Endodermal cell (in vitro differentiated cells): ENCODE data around the gene RBKS. TPM values are rescaled to one million over a fixed set of nuclear protein-coding genes. Genes with fewer than 3 reads are reported as not detected.
"Not testable (repeated sequence)": the region's sequence is repeated elsewhere in the genome, so short reads cannot be mapped to it uniquely, and the experiment has no call there.

Source experiments
- DNase-seq: peaks from one replicate; pipeline ENCODE4 v3.0.0-alpha.2; 2017
- H3K27ac ChIP-seq: 2 replicates; pipeline ENCODE4 v1.5.1; 2013; ENCODE audit warnings: mild to moderate bottlenecking, low read depth, low read length, moderate library complexity
- H3K27me3 ChIP-seq: 2 replicates; pipeline ENCODE4 v1.6.1; 2013; ENCODE audit warnings: mild to moderate bottlenecking, low read length, moderate library complexity; ENCODE audit not compliant: insufficient read depth, control insufficient read depth, poor library complexity, severe bottlenecking
- H3K36me3 ChIP-seq: 2 replicates; pipeline ENCODE4 v1.7.0; 2013; ENCODE audit warnings: mild to moderate bottlenecking, low read length, moderate library complexity; ENCODE audit not compliant: control insufficient read depth, insufficient read depth
- H3K4me1 ChIP-seq: one replicate; pipeline ENCODE4 v1.7.0; 2013; ENCODE audit warnings: low read length; ENCODE audit not compliant: control insufficient read depth, insufficient read depth
- H3K4me3 ChIP-seq: 2 replicates; pipeline ENCODE4 v1.5.1; 2013; ENCODE audit warnings: mild to moderate bottlenecking, low read length, moderate library complexity
- H3K9ac ChIP-seq: 2 replicates; pipeline ENCODE4 v1.6.1; 2013; ENCODE audit warnings: mild to moderate bottlenecking, low read length, moderate library complexity; ENCODE audit not compliant: poor library complexity, severe bottlenecking; ENCODE audit errors: extremely low read depth
- H3K9me3 ChIP-seq: 2 replicates; pipeline ENCODE4 v1.6.1; 2013; ENCODE audit warnings: mild to moderate bottlenecking, low read length, moderate library complexity; ENCODE audit not compliant: control insufficient read depth
- H3K27ac Mint-ChIP-seq: 2 replicates; pipeline ENCODE4 v1.8.0; 2020; ENCODE audit warnings: mixed read lengths
- H3K27me3 Mint-ChIP-seq: 2 replicates; pipeline ENCODE4 v1.8.0; 2021; ENCODE audit warnings: mild to moderate bottlenecking, mixed read lengths; ENCODE audit not compliant: insufficient read depth
- H3K36me3 Mint-ChIP-seq: 2 replicates; pipeline ENCODE4 v1.8.0; 2020; ENCODE audit warnings: low read depth, mixed read lengths
- H3K4me1 Mint-ChIP-seq: 2 replicates; pipeline ENCODE4 v1.8.0; 2020; ENCODE audit warnings: mixed read lengths
- H3K4me3 Mint-ChIP-seq: 2 replicates; pipeline ENCODE4 v1.8.0; 2020; ENCODE audit warnings: mild to moderate bottlenecking, moderate library complexity, mixed read lengths
- H3K9me3 Mint-ChIP-seq: 2 replicates; pipeline ENCODE4 v1.8.0; 2020; ENCODE audit warnings: mild to moderate bottlenecking, mixed read lengths
- CTCF ChIP-seq: fragments of 200-600 bp; sonication (generic); conservative IDR thresholded peaks from 2 replicates; pipeline ENCODE4 v1.5.0; 2021; ENCODE audit warnings: antibody characterized with exemption, mild to moderate bottlenecking
- WGBS, 2 experiments: methylation state at CpG; one replicate each; pipeline versions ENCODE4 v1.1.5 to v1.1.7; 2013; ENCODE audit warnings: missing lambda C conversion rate in 2 of 2, mixed read lengths in 1 of 2; ENCODE audit not compliant: insufficient coverage in 1 of 2, insufficient read length in 1 of 2; 5-methylcytosine and 5-hydroxymethylcytosine counted together
- total RNA-seq, 2 donors: library from RNA; stranded (reverse); fragmentation: NEBNext Ultra II Directional in 1 of 2; extraction: Animal tissue kit (Norgen Biotek cat#: 25700) in 1 of 2; gene quantifications; 2 replicates in 1 of 2; 3 replicates in 1 of 2; pipeline ENCODE4 v1.2.1, GENCODE V29; 2021

RBKS gene
- total RNA-seq, 2 donors from 2014 or later = 4.4 to 4.9 TPM

GRCh38 chr2:27751377-27751776 lies 138.8 kb downstream of the RBKS start:
- H3K27me3 ChIP-seq = no peaks in the 10 kb centered on the region
- no peaks in the 10 kb centered on the region for H3K36me3 ChIP-seq
- peaks cover 5% of the 10 kb centered on the region for H3K4me1 ChIP-seq
- H3K9me3 ChIP-seq = peaks cover 4% of the 10 kb centered on the region
- Mint-ChIP-seq H3K27me3 (peaks cover 18% of the 10 kb centered on the region), H3K9me3 (peaks cover 13% of the 10 kb centered on the region), H3K4me1 (peaks cover 26% of the 10 kb centered on the region), H3K4me3 (no peak overlapping the region), H3K27ac (no peak overlapping the region), H3K36me3 (no peaks in the 10 kb centered on the region)
- no peak for TF ChIP-seq CTCF
- no peak overlapping the region for H3K4me3 ChIP-seq
- no peak overlapping the region for H3K27ac ChIP-seq
- no peak overlapping the region for H3K9ac ChIP-seq
- WGBS, 2 experiments = 90% methylated on average over 2 to 6 of the region's 6 CpGs
- no peak for DNase-seq

- not testable (repeated sequence) for H3K4me1 ChIP-seq, H3K4me3 Mint-ChIP-seq, H3K36me3 Mint-ChIP-seq, H3K27ac Mint-ChIP-seq, DNase-seq, H3K27me3 ChIP-seq, H3K9ac ChIP-seq, H3K9me3 ChIP-seq, H3K27ac ChIP-seq, H3K4me3 ChIP-seq, H3K36me3 ChIP-seq
- peaks cover 25% of the 10 kb centered on the region for H3K4me1 Mint-ChIP-seq
- 90 to 100% methylated on average over 2 of the region's 2 CpGs for WGBS, 2 experiments
- peaks cover 13% of the 10 kb centered on the region for H3K9me3 Mint-ChIP-seq
- peaks cover 30% of the 10 kb centered on the region for H3K27me3 Mint-ChIP-seq
Observed at GRCh38 chr2:27748803-27749554, 141.2 kb downstream of the RBKS start.

- H3K27ac ChIP-seq = no peak overlapping the region
- Mint-ChIP-seq H3K9me3 (peaks cover 13% of the 10 kb centered on the region), H3K27me3 (peaks cover 31% of the 10 kb centered on the region), H3K36me3 (no peaks in the 10 kb centered on the region), H3K27ac (no peak overlapping the region), H3K4me3 (no peak overlapping the region), H3K4me1 (peaks cover 14% of the 10 kb centered on the region)
- H3K4me1 ChIP-seq = no peaks in the 10 kb centered on the region
- peaks cover 4% of the 10 kb centered on the region for H3K9me3 ChIP-seq
- 76 to 98% methylated on average over 4 to 6 of the region's 6 CpGs for WGBS, 2 experiments
- no peak for DNase-seq
- TF ChIP-seq CTCF = no peak
- H3K9ac ChIP-seq = no peak overlapping the region
- H3K27me3 ChIP-seq = no peaks in the 10 kb centered on the region
- H3K4me3 ChIP-seq = no peak overlapping the region
- H3K36me3 ChIP-seq = no peaks in the 10 kb centered on the region
Observed at GRCh38 chr2:27747827-27748352, 142.3 kb downstream of the RBKS start.
